ENCODE data around the gene CHAMP1.

CHAMP1 gene

GRCh38 chr13:114313061-114313860 is 1.0 kb upstream of the CHAMP1 start:
- Histone ChIP-seq H3K9ac (ENCODE audit: low read length) (peak overlapping the region; percentile 93), H3K4me1 (ENCODE audit: low read length) (peaks cover 32% of the 10 kb centered on the region), H3K4me2 (ENCODE audit: low read length) (peak overlapping the region; percentile 88), H3K4me3 (ENCODE audit: low read length) (peak overlapping the region; percentile 88), H3K79me2 (ENCODE audit: low read length) (peaks cover 48% of the 10 kb centered on the region), H3K9me3 (ENCODE audit: insufficient read depth, low read length) (no peaks in the 10 kb centered on the region), H2AFZ (ENCODE audit: low read depth, low read length) (peak overlapping the region; percentile 38; the same call in 1 of the 2 replicates), H3K27ac (ENCODE audit: low read length) (peak overlapping the region; percentile 91), H3K36me3 (replicated peaks; ENCODE audit: low read depth, low read length) (peaks cover 15% of the 10 kb centered on the region), H3K27me3 (ENCODE audit: low read depth, low read length) (no peaks in the 10 kb centered on the region), H4K20me1 (ENCODE audit: insufficient read depth, low read length) (peaks cover 33% of the 10 kb centered on the region)
- TF ChIP-seq EZH2phosphoT487 (IDR thresholded peaks at IDR 0.05; ENCODE audit: low read depth) = no peak
- TF ChIP-seq, protein P1, sequence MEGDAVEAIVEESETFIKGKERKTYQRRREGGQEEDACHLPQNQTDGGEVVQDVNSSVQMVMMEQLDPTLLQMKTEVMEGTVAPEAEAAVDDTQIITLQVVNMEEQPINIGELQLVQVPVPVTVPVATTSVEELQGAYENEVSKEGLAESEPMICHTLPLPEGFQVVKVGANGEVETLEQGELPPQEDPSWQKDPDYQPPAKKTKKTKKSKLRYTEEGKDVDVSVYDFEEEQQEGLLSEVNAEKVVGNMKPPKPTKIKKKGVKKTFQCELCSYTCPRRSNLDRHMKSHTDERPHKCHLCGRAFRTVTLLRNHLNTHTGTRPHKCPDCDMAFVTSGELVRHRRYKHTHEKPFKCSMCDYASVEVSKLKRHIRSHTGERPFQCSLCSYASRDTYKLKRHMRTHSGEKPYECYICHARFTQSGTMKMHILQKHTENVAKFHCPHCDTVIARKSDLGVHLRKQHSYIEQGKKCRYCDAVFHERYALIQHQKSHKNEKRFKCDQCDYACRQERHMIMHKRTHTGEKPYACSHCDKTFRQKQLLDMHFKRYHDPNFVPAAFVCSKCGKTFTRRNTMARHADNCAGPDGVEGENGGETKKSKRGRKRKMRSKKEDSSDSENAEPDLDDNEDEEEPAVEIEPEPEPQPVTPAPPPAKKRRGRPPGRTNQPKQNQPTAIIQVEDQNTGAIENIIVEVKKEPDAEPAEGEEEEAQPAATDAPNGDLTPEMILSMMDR (IDR thresholded peaks at IDR 0.05; ENCODE audit: low read depth, low read length) = no peak

GRCh38 chr13:114315074-114315785 is 927 bp downstream of the CHAMP1 start:
- Histone ChIP-seq H4K20me1 (ENCODE audit: insufficient read depth, low read length) (peaks cover 52% of the 10 kb centered on the region), H3K4me3 (ENCODE audit: low read length) (peak overlapping the region; percentile 88), H3K27me3 (ENCODE audit: low read depth, low read length) (no peaks in the 10 kb centered on the region), H3K9ac (ENCODE audit: low read length) (peak overlapping the region; percentile 93), H3K79me2 (ENCODE audit: low read length) (peaks cover 68% of the 10 kb centered on the region), H2AFZ (ENCODE audit: low read depth, low read length) (no peak overlapping the region), H3K27ac (ENCODE audit: low read length) (peak overlapping the region; percentile 91), H3K4me2 (ENCODE audit: low read length) (peak overlapping the region; percentile 89), H3K4me1 (ENCODE audit: low read length) (peaks cover 32% of the 10 kb centered on the region), H3K36me3 (replicated peaks; ENCODE audit: low read depth, low read length) (peaks cover 29% of the 10 kb centered on the region), H3K9me3 (ENCODE audit: insufficient read depth, low read length) (no peaks in the 10 kb centered on the region)
- no peak for TF ChIP-seq EZH2phosphoT487 (IDR thresholded peaks at IDR 0.05; ENCODE audit: low read depth)

DNA sequence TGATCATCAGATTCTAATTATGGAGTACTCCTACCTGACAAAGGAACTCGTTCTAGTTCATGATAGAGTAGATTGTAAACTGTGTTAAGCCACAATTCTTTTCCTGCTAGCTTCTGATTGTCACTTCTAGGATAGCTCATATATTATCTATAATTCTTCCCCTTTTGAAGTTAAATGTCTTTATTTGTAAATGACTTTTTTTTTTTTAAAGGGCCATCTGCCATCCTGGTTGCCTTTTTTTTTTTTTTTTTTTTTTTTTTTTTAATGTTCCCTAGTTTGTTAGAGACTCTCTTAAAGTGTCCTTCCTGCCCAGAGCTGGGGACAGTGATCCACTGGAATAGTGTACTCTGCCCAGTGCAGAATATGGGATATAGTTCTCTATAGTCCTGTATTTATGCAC is 4.3 kb downstream of the CHAMP1 start:
- peaks cover 78% of the 10 kb centered on the region for H4K20me1 ChIP-seq (ENCODE audit: insufficient read depth, low read length)
- no peak for TF ChIP-seq EZH2phosphoT487 (IDR thresholded peaks at IDR 0.05; ENCODE audit: low read depth)
- TF ChIP-seq, protein P1 (IDR thresholded peaks at IDR 0.05; ENCODE audit: low read depth, low read length) = no peak
- H3K4me3 ChIP-seq (ENCODE audit: low read length) = no peak overlapping the region
- peaks cover 53% of the 10 kb centered on the region for H3K36me3 ChIP-seq (replicated peaks; ENCODE audit: low read depth, low read length)
- no peak overlapping the region for H3K27ac ChIP-seq (ENCODE audit: low read length)
- no peak overlapping the region for H3K4me2 ChIP-seq (ENCODE audit: low read length)
- no peak overlapping the region for H3K9ac ChIP-seq (ENCODE audit: low read length)
- H3K27me3 ChIP-seq (ENCODE audit: low read depth, low read length) = no peaks in the 10 kb centered on the region
- no peaks in the 10 kb centered on the region for H3K9me3 ChIP-seq (ENCODE audit: insufficient read depth, low read length)
- H3K79me2 ChIP-seq (ENCODE audit: low read length) = peaks cover 96% of the 10 kb centered on the region
- peaks cover 10% of the 10 kb centered on the region for H3K4me1 ChIP-seq (ENCODE audit: low read length)
- no peak overlapping the region for H2AFZ ChIP-seq (ENCODE audit: low read depth, low read length)

GRCh38 chr13:114319441-114319913 is 5.2 kb downstream of the CHAMP1 start:
- H3K9ac ChIP-seq (ENCODE audit: low read length) = no peak overlapping the region
- H3K4me1 ChIP-seq (ENCODE audit: low read length) = peaks cover 7% of the 10 kb centered on the region
- H3K4me2 ChIP-seq (ENCODE audit: low read length) = no peak overlapping the region
- TF ChIP-seq EZH2phosphoT487 (IDR thresholded peaks at IDR 0.05; ENCODE audit: low read depth) = no peak
- TF ChIP-seq, protein P1 (IDR thresholded peaks at IDR 0.05; ENCODE audit: low read depth, low read length) = no peak
- no peak overlapping the region for H3K27ac ChIP-seq (ENCODE audit: low read length)
- H3K4me3 ChIP-seq (ENCODE audit: low read length) = no peak overlapping the region
- peaks cover 62% of the 10 kb centered on the region for H3K36me3 ChIP-seq (replicated peaks; ENCODE audit: low read depth, low read length)
- H3K9me3 ChIP-seq (ENCODE audit: insufficient read depth, low read length) = no peaks in the 10 kb centered on the region
- H2AFZ ChIP-seq (ENCODE audit: low read depth, low read length) = no peak overlapping the region
- H3K27me3 ChIP-seq (ENCODE audit: low read depth, low read length) = no peaks in the 10 kb centered on the region
- peaks cover 82% of the 10 kb centered on the region for H4K20me1 ChIP-seq (ENCODE audit: insufficient read depth, low read length)
- H3K79me2 ChIP-seq (ENCODE audit: low read length) = peaks cover 96% of the 10 kb centered on the region

Data from OCI-LY3 (cell line).